HEK293 (cell line): Measurements from ENCODE around the gene PPP1R10.

Experiments used
- KLF16 ChIP-seq: fragments of 450-650 bp; formaldehyde crosslinking; IDR thresholded peaks from 2 replicates; pipeline ENCODE4 v1.5.1; 2017; ENCODE audit warnings: missing biosample characterization, missing genetic modification characterization
- RBAK ChIP-seq: fragments of 450-650 bp; formaldehyde crosslinking; IDR thresholded peaks from 2 replicates; pipeline ENCODE4 v1.5.1; 2016; ENCODE audit warnings: missing biosample characterization, missing genetic modification characterization
- ZFP3 ChIP-seq: fragments of 450-650 bp; formaldehyde crosslinking; IDR thresholded peaks from 2 replicates; pipeline ENCODE4 v1.5.1; 2016; ENCODE audit warnings: low read depth, missing biosample characterization, missing genetic modification characterization
- ZNF274 ChIP-seq, 2 experiments: fragments of 200-500 bp in 1 of 2; fragments of 450-650 bp in 1 of 2; sonication (Bioruptor generic) in 1 of 2; formaldehyde crosslinking in 1 of 2; IDR thresholded peaks; 2 replicates each; pipeline versions ENCODE4 v1.5.1 to v1.6.1; 2014 to 2016; ENCODE audit warnings: borderline replicate concordance in 1 of 2, inconsistent platforms in 1 of 2, low read length in 1 of 2, missing biosample characterization in 1 of 2, missing genetic modification characterization in 1 of 2
- ZNF48 ChIP-seq: fragments of 450-650 bp; formaldehyde crosslinking; IDR thresholded peaks from 2 replicates; pipeline ENCODE4 v1.5.1; 2016; ENCODE audit warnings: missing biosample characterization, missing genetic modification characterization
- ZNF654 ChIP-seq: fragments of 450-650 bp; formaldehyde crosslinking; IDR thresholded peaks from 2 replicates; pipeline ENCODE4 v1.5.1; 2016; ENCODE audit warnings: low read depth, missing biosample characterization, missing genetic modification characterization
- ZNF677 ChIP-seq: fragments of 450-650 bp; IDR thresholded peaks from 2 replicates; pipeline ENCODE4 v1.5.0; 2018; ENCODE audit warnings: missing biosample characterization, mild to moderate bottlenecking, missing genetic modification characterization, moderate library complexity
- ZNF747 ChIP-seq: fragments of 450-650 bp; formaldehyde crosslinking; IDR thresholded peaks from 2 replicates; pipeline ENCODE4 v1.5.1; 2016; ENCODE audit warnings: missing biosample characterization, missing genetic modification characterization
- ZNF768 ChIP-seq: fragments of 450-650 bp; formaldehyde crosslinking; IDR thresholded peaks from 2 replicates; pipeline ENCODE4 v1.5.1; 2018; ENCODE audit warnings: missing biosample characterization, mild to moderate bottlenecking, missing genetic modification characterization
- TF ChIP-seq, protein P1 (sequence below): fragments of 450-650 bp; formaldehyde crosslinking; IDR thresholded peaks from 2 replicates; pipeline ENCODE4 v1.5.1; 2016; ENCODE audit warnings: missing biosample characterization, missing genetic modification characterization
- TF ChIP-seq, protein P2 (sequence below): fragments of 450-650 bp; formaldehyde crosslinking; IDR thresholded peaks from 2 replicates; pipeline ENCODE4 v1.5.1; 2016; ENCODE audit warnings: missing biosample characterization, missing genetic modification characterization

DNA sequence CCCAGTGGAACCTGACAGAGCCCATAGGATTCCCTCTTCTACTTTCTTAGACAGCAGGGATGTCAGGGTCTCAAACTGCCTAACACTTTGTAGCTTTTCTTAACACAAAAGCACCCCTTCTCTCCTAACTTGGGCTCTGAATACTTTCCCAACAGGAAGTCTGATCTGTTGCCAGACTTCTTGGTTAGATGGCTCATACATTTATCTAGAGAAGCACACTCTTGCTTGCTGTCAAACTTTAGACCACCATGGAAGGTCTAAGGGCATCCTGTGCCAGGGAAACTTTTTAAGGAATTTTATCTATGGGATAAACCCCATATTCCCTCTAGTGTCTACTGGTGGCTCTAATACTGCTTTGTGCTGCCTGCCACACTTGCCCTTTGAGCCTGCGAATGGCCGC lies 26.6 kb upstream of the PPP1R10 start:
- TF ChIP-seq, protein P1, sequence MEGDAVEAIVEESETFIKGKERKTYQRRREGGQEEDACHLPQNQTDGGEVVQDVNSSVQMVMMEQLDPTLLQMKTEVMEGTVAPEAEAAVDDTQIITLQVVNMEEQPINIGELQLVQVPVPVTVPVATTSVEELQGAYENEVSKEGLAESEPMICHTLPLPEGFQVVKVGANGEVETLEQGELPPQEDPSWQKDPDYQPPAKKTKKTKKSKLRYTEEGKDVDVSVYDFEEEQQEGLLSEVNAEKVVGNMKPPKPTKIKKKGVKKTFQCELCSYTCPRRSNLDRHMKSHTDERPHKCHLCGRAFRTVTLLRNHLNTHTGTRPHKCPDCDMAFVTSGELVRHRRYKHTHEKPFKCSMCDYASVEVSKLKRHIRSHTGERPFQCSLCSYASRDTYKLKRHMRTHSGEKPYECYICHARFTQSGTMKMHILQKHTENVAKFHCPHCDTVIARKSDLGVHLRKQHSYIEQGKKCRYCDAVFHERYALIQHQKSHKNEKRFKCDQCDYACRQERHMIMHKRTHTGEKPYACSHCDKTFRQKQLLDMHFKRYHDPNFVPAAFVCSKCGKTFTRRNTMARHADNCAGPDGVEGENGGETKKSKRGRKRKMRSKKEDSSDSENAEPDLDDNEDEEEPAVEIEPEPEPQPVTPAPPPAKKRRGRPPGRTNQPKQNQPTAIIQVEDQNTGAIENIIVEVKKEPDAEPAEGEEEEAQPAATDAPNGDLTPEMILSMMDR = no peak
- TF ChIP-seq ZNF677 (tag by site-specific recombination) = no peak
- no peak for TF ChIP-seq ZNF274 (IDR thresholded peaks at IDR 0.05; ENCODE audit: low read length)
- no peak for TF ChIP-seq ZNF274 (tag by site-specific recombination; IDR thresholded peaks at IDR 0.05; ENCODE audit: borderline replicate concordance)
- no peak for TF ChIP-seq ZFP3
- no peak for TF ChIP-seq KLF16 (tag by site-specific recombination)
- no peak for TF ChIP-seq RBAK (tag by site-specific recombination)
- TF ChIP-seq ZNF768 (tag by site-specific recombination) = no peak
- TF ChIP-seq ZNF654 (tag by site-specific recombination) = no peak
- no peak for TF ChIP-seq ZNF48
- TF ChIP-seq, protein P2, sequence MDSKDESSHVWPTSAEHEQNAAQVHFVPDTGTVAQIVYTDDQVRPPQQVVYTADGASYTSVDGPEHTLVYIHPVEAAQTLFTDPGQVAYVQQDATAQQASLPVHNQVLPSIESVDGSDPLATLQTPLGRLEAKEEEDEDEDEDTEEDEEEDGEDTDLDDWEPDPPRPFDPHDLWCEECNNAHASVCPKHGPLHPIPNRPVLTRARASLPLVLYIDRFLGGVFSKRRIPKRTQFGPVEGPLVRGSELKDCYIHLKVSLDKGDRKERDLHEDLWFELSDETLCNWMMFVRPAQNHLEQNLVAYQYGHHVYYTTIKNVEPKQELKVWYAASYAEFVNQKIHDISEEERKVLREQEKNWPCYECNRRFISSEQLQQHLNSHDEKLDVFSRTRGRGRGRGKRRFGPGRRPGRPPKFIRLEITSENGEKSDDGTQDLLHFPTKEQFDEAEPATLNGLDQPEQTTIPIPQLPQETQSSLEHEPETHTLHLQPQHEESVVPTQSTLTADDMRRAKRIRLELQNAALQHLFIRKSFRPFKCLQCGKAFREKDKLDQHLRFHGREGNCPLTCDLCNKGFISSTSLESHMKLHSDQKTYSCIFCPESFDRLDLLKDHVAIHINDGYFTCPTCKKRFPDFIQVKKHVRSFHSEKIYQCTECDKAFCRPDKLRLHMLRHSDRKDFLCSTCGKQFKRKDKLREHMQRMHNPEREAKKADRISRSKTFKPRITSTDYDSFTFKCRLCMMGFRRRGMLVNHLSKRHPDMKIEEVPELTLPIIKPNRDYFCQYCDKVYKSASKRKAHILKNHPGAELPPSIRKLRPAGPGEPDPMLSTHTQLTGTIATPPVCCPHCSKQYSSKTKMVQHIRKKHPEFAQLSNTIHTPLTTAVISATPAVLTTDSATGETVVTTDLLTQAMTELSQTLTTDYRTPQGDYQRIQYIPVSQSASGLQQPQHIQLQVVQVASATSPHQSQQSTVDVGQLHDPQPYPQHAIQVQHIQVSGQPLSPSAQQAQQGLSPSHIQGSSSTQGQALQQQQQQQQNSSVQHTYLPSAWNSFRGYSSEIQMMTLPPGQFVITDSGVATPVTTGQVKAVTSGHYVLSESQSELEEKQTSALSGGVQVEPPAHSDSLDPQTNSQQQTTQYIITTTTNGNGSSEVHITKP (tag by site-specific recombination) = no peak
- no peak for TF ChIP-seq ZNF747 (tag by site-specific recombination)
